HepG2 (cell line): ENCODE measurements around the gene CTNNBIP1. TPM values are rescaled to one million over a fixed set of nuclear protein-coding genes. Genes with fewer than 3 reads are reported as not detected.

Experiments used
- FOXC1 ChIP-seq: sonication (generic); formaldehyde crosslinking; IDR thresholded peaks from 2 replicates; pipeline ENCODE4 v1.8.0; 2022; ENCODE audit warnings: mild to moderate bottlenecking, missing genetic modification reagents, borderline replicate concordance
- FOXM1 ChIP-seq: sonication (generic); formaldehyde crosslinking; IDR thresholded peaks from 2 replicates; pipeline ENCODE4 v1.5.0; 2020; ENCODE audit warnings: missing genetic modification reagents
- MAFG ChIP-seq: sonication (generic); formaldehyde crosslinking; IDR thresholded peaks from 2 replicates; pipeline ENCODE4 v1.5.1; 2020; ENCODE audit warnings: mild to moderate bottlenecking, missing genetic modification reagents
- MED13 ChIP-seq: sonication (generic); formaldehyde crosslinking; IDR thresholded peaks from 2 replicates; pipeline ENCODE4 v1.5.0; 2020; ENCODE audit warnings: missing genetic modification reagents
- NR2F1 ChIP-seq, 2 experiments: fragments of 450-650 bp in 1 of 2; formaldehyde crosslinking in 1 of 2; IDR thresholded peaks; 2 replicates each; pipeline versions ENCODE4 v1.5.0 to v1.6.1; 2016 to 2020; ENCODE audit warnings: mild to moderate bottlenecking in 1 of 2, missing compliant biosample characterization in 1 of 2, missing genetic modification reagents in 1 of 2, moderate library complexity in 1 of 2
- RBFOX2 ChIP-seq: fragments of 200-400 bp; formaldehyde crosslinking; IDR thresholded peaks from 2 replicates; pipeline ENCODE4 v1.6.1; 2017; ENCODE audit warnings: low read depth, mild to moderate bottlenecking, low read length
- RFXANK ChIP-seq: IDR thresholded peaks from 2 replicates; pipeline ENCODE4 v1.6.1; 2016
- ZBTB21 ChIP-seq: sonication (generic); formaldehyde crosslinking; IDR thresholded peaks from 2 replicates; pipeline ENCODE4 v1.4.0; 2020; ENCODE audit warnings: missing genetic modification reagents
- ZIK1 ChIP-seq: sonication (generic); formaldehyde crosslinking; IDR thresholded peaks from 2 replicates; pipeline ENCODE4 v1.5.0; 2020; ENCODE audit warnings: mild to moderate bottlenecking, low read depth, missing genetic modification reagents, borderline replicate concordance
- ZNF432 ChIP-seq: sonication (generic); formaldehyde crosslinking; IDR thresholded peaks from 2 replicates; pipeline ENCODE4 v1.5.0; 2020; ENCODE audit warnings: missing genetic modification reagents, mild to moderate bottlenecking, borderline replicate concordance
- ZNF724P ChIP-seq: sonication (generic); formaldehyde crosslinking; IDR thresholded peaks from 2 replicates; pipeline ENCODE4 v1.8.0; 2022; ENCODE audit warnings: missing genetic modification reagents, borderline replicate concordance
- ZNF792 ChIP-seq: IDR thresholded peaks from 2 replicates; pipeline ENCODE4 v1.6.1; 2016
- polyA plus RNA-seq, 8 experiments: library from polyadenylated mRNA; depleted of rRNA in 3 of 8; stranded (reverse) in 7 of 8; unstranded in 1 of 8; fragments of >200 nt; fragmentation: Illumina TruSeq in 4 of 8; extraction: Trizol in 4 of 8; gene quantifications; 2 replicates each; pipeline versions ENCODE4 v1.2.1 to v1.2.3, GENCODE V29; 2011 to 2016; ENCODE audit warnings: low read depth in 4 of 8, missing spikeins in 1 of 8, mixed read lengths in 1 of 8; ENCODE audit not compliant: insufficient read depth in 1 of 8
- total RNA-seq, 5 experiments: library from RNA; depleted of rRNA; stranded (reverse); fragments of >200 nt; fragmentation: Illumina TruSeq; extraction: Trizol; gene quantifications; 2 replicates each; pipeline ENCODE4 v1.2.3, GENCODE V29; 2016; ENCODE audit warnings: low read depth in 1 of 5
- TF ChIP-seq, protein P1 (sequence below): sonication (generic); formaldehyde crosslinking; IDR thresholded peaks from 2 replicates; pipeline ENCODE4 v1.4.0; 2020; ENCODE audit warnings: missing genetic modification reagents, mild to moderate bottlenecking, borderline replicate concordance
- TF ChIP-seq, protein P2 (sequence below): IDR thresholded peaks from 2 replicates; pipeline ENCODE4 v1.6.1; 2016; ENCODE audit warnings: low read depth, missing genetic modification reagents, missing compliant biosample characterization
- TF ChIP-seq, protein P3 (sequence below): IDR thresholded peaks from 2 replicates; pipeline ENCODE4 v1.6.1; 2016; ENCODE audit warnings: low read depth, control low read depth
- TF ChIP-seq, protein P4 (sequence below): fragments of 450-650 bp; IDR thresholded peaks from 2 replicates; pipeline ENCODE4 v1.6.1; 2017; ENCODE audit warnings: mild to moderate bottlenecking

CTNNBIP1 gene
- total and polyA plus RNA-seq, 2 of the 13 experiments (the other 11 are each of a cell fraction or from before 2014, with no cell fraction given) = 71.7 to 83.0 TPM

DNA sequence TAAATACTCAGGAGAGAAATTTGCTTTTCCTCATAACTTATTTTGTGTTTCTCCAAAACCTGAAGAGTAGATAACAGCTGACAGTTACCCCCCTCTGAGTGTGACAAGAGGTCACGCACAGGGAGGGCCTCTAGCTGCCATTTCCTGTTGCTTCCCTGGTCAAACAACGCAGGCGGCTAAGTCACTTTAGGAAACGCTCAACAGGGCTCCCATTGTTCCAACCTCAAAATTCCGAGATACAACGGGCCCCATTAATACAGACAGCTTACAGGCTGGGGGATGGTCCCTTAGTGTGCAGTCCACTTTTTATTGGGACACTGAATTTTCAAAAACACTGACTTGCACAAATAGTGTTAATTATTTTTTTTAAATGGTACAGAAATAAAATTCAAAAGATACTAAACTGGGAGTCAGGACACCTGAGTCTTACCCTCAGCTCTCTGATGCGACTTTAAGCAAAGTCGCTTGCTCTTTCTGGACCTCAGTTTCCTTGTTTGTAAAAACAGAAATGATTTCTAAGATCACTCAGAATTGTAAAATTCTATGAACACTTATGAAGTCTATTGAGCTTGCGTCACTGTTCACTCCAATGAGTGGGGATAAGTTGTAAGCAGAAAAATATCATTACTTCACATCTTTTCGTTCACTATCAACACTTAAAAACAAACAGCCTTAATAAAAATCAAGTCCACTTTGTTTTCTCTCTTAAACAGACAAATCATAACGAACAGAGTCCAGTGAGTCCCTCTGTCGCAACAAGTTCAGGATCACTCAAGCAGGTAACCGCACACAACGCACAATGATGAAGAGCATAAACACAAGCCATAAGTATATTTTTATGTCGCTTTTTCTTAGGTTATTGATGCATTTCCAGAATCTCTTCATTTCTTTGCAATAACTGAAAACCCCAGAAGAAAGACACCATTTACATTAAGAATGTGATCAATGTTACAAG is 19.6 kb upstream of the CTNNBIP1 start (continued):
- TF ChIP-seq, protein P1, sequence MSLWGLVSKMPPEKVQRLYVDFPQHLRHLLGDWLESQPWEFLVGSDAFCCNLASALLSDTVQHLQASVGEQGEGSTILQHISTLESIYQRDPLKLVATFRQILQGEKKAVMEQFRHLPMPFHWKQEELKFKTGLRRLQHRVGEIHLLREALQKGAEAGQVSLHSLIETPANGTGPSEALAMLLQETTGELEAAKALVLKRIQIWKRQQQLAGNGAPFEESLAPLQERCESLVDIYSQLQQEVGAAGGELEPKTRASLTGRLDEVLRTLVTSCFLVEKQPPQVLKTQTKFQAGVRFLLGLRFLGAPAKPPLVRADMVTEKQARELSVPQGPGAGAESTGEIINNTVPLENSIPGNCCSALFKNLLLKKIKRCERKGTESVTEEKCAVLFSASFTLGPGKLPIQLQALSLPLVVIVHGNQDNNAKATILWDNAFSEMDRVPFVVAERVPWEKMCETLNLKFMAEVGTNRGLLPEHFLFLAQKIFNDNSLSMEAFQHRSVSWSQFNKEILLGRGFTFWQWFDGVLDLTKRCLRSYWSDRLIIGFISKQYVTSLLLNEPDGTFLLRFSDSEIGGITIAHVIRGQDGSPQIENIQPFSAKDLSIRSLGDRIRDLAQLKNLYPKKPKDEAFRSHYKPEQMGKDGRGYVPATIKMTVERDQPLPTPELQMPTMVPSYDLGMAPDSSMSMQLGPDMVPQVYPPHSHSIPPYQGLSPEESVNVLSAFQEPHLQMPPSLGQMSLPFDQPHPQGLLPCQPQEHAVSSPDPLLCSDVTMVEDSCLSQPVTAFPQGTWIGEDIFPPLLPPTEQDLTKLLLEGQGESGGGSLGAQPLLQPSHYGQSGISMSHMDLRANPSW (CRISPR knock-in tag) = peak; percentile 47; the same call in 1 of the 2 replicates
- no peak for TF ChIP-seq MAFG (CRISPR knock-in tag)
- TF ChIP-seq MED13 (CRISPR knock-in tag) = peak; percentile 94
- TF ChIP-seq, protein P2, sequence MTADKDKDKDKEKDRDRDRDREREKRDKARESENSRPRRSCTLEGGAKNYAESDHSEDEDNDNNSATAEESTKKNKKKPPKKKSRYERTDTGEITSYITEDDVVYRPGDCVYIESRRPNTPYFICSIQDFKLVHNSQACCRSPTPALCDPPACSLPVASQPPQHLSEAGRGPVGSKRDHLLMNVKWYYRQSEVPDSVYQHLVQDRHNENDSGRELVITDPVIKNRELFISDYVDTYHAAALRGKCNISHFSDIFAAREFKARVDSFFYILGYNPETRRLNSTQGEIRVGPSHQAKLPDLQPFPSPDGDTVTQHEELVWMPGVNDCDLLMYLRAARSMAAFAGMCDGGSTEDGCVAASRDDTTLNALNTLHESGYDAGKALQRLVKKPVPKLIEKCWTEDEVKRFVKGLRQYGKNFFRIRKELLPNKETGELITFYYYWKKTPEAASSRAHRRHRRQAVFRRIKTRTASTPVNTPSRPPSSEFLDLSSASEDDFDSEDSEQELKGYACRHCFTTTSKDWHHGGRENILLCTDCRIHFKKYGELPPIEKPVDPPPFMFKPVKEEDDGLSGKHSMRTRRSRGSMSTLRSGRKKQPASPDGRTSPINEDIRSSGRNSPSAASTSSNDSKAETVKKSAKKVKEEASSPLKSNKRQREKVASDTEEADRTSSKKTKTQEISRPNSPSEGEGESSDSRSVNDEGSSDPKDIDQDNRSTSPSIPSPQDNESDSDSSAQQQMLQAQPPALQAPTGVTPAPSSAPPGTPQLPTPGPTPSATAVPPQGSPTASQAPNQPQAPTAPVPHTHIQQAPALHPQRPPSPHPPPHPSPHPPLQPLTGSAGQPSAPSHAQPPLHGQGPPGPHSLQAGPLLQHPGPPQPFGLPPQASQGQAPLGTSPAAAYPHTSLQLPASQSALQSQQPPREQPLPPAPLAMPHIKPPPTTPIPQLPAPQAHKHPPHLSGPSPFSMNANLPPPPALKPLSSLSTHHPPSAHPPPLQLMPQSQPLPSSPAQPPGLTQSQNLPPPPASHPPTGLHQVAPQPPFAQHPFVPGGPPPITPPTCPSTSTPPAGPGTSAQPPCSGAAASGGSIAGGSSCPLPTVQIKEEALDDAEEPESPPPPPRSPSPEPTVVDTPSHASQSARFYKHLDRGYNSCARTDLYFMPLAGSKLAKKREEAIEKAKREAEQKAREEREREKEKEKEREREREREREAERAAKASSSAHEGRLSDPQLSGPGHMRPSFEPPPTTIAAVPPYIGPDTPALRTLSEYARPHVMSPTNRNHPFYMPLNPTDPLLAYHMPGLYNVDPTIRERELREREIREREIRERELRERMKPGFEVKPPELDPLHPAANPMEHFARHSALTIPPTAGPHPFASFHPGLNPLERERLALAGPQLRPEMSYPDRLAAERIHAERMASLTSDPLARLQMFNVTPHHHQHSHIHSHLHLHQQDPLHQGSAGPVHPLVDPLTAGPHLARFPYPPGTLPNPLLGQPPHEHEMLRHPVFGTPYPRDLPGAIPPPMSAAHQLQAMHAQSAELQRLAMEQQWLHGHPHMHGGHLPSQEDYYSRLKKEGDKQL (CRISPR knock-in tag) = peak; percentile 73
- no peak for TF ChIP-seq ZNF724P (CRISPR knock-in tag)
- TF ChIP-seq, protein P3, sequence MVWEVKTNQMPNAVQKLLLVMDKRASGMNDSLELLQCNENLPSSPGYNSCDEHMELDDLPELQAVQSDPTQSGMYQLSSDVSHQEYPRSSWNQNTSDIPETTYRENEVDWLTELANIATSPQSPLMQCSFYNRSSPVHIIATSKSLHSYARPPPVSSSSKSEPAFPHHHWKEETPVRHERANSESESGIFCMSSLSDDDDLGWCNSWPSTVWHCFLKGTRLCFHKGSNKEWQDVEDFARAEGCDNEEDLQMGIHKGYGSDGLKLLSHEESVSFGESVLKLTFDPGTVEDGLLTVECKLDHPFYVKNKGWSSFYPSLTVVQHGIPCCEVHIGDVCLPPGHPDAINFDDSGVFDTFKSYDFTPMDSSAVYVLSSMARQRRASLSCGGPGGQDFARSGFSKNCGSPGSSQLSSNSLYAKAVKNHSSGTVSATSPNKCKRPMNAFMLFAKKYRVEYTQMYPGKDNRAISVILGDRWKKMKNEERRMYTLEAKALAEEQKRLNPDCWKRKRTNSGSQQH = no peak; the same call in 1 of the 2 replicates
- TF ChIP-seq RBFOX2 = peak; percentile 43
- no peak for TF ChIP-seq ZIK1 (CRISPR knock-in tag)
- TF ChIP-seq ZNF432 (CRISPR knock-in tag) = no peak
- TF ChIP-seq ZBTB21 = no peak
- TF ChIP-seq NR2F1 (CRISPR knock-in tag; IDR thresholded peaks at IDR 0.05) = peak; percentile 56 to 80; a peak in 3 of 4 replicates
- peak; percentile 76; the same call in 1 of the 2 replicates for TF ChIP-seq ZNF792
- TF ChIP-seq RFXANK (CRISPR knock-in tag) = no peak
- TF ChIP-seq, protein P4, sequence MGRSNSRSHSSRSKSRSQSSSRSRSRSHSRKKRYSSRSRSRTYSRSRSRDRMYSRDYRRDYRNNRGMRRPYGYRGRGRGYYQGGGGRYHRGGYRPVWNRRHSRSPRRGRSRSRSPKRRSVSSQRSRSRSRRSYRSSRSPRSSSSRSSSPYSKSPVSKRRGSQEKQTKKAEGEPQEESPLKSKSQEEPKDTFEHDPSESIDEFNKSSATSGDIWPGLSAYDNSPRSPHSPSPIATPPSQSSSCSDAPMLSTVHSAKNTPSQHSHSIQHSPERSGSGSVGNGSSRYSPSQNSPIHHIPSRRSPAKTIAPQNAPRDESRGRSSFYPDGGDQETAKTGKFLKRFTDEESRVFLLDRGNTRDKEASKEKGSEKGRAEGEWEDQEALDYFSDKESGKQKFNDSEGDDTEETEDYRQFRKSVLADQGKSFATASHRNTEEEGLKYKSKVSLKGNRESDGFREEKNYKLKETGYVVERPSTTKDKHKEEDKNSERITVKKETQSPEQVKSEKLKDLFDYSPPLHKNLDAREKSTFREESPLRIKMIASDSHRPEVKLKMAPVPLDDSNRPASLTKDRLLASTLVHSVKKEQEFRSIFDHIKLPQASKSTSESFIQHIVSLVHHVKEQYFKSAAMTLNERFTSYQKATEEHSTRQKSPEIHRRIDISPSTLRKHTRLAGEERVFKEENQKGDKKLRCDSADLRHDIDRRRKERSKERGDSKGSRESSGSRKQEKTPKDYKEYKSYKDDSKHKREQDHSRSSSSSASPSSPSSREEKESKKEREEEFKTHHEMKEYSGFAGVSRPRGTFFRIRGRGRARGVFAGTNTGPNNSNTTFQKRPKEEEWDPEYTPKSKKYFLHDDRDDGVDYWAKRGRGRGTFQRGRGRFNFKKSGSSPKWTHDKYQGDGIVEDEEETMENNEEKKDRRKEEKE = no peak
- no peak for TF ChIP-seq FOXM1
- no peak for TF ChIP-seq FOXC1 (CRISPR knock-in tag)
